HEK293 (cell line): ENCODE results near the gene ACTG1.

Experiments used
- CTCF ChIA-PET: fragments of 350-600 bp; formaldehyde crosslinking; extraction: SDS; loops from one replicate; lab custom pipeline; 2021; ENCODE audit warnings: antibody characterized with exemption; lab: Yijun Ruan, JAX
- POLR2A ChIA-PET: fragments of 300-600 bp; formaldehyde crosslinking; extraction: SDS; loops from one replicate; lab custom pipeline; 2020; ENCODE audit warnings: antibody characterized with exemption, inconsistent platforms; lab: Yijun Ruan, JAX
- H3K27ac ChIP-seq: fragments of 200-500 bp; sonication (Bioruptor generic); 2 replicates; pipeline ENCODE4 v1.5.1; 2014; ENCODE audit warnings: low read depth, low read length, control low read depth, inconsistent platforms; ENCODE audit errors: extremely low read depth
- H3K36me3 ChIP-seq, 2 experiments: fragments of 200-500 bp in 1 of 2; sonication (Bioruptor generic) in 1 of 2; 1 replicate in 1 of 2; 2 replicates in 1 of 2; pipeline ENCODE4 v1.5.1; 2014 to 2017; ENCODE audit warnings: inconsistent platforms in 2 of 2, low read length in 2 of 2; ENCODE audit not compliant: control insufficient read depth in 2 of 2, insufficient read depth in 1 of 2
- H3K4me1 ChIP-seq: fragments of 200-500 bp; sonication (Bioruptor generic); 2 replicates; pipeline ENCODE4 v1.5.1; 2014; ENCODE audit warnings: mild to moderate bottlenecking, low read length, inconsistent platforms; ENCODE audit not compliant: control insufficient read depth, insufficient read depth
- H3K4me3 ChIP-seq: 2 replicates; pipeline ENCODE4 v1.5.1; 2011; ENCODE audit warnings: low read depth, mild to moderate bottlenecking, control low read depth, low read length, moderate library complexity
- H3K9me3 ChIP-seq: fragments of 200-500 bp; sonication (Bioruptor generic); 2 replicates; pipeline ENCODE4 v1.5.1; 2014; ENCODE audit warnings: low read depth, low read length, inconsistent platforms; ENCODE audit not compliant: control insufficient read depth, insufficient read depth
- GLIS1 ChIP-seq: fragments of 450-650 bp; formaldehyde crosslinking; IDR thresholded peaks from 2 replicates; pipeline ENCODE4 v1.5.1; 2016; ENCODE audit warnings: missing biosample characterization, missing genetic modification characterization
- PATZ1 ChIP-seq: fragments of 450-650 bp; formaldehyde crosslinking; IDR thresholded peaks from 2 replicates; pipeline ENCODE4 v1.5.1; 2016; ENCODE audit warnings: missing biosample characterization, missing genetic modification characterization
- PBX3 ChIP-seq: sonication (generic); formaldehyde crosslinking; IDR thresholded peaks from 2 replicates; pipeline ENCODE4 v1.8.1; 2022; ENCODE audit warnings: mild to moderate bottlenecking, moderate library complexity, missing genetic modification reagents
- PRDM2 ChIP-seq: fragments of 450-650 bp; formaldehyde crosslinking; IDR thresholded peaks from 2 replicates; pipeline ENCODE4 v1.5.1; 2016; ENCODE audit warnings: missing biosample characterization, missing genetic modification characterization, borderline replicate concordance
- ZBTB20 ChIP-seq: fragments of 450-650 bp; formaldehyde crosslinking; IDR thresholded peaks from 2 replicates; pipeline ENCODE4 v1.5.1; 2016; ENCODE audit warnings: missing biosample characterization, missing genetic modification characterization
- ZBTB8A ChIP-seq: fragments of 450-650 bp; formaldehyde crosslinking; IDR thresholded peaks from 2 replicates; pipeline ENCODE4 v1.5.1; 2016; ENCODE audit warnings: missing biosample characterization, missing genetic modification characterization
- ZNF112 ChIP-seq: fragments of 450-650 bp; formaldehyde crosslinking; IDR thresholded peaks from 2 replicates; pipeline ENCODE4 v1.5.0; 2017; ENCODE audit warnings: missing biosample characterization, missing genetic modification characterization
- ZNF24 ChIP-seq: fragments of 450-650 bp; formaldehyde crosslinking; IDR thresholded peaks from 2 replicates; pipeline ENCODE4 v1.5.1; 2016; ENCODE audit warnings: missing biosample characterization, missing genetic modification characterization
- ZNF248 ChIP-seq: fragments of 450-650 bp; formaldehyde crosslinking; IDR thresholded peaks from 2 replicates; pipeline ENCODE4 v1.5.1; 2017; ENCODE audit warnings: missing biosample characterization, missing genetic modification characterization
- ZNF280C ChIP-seq: fragments of 450-650 bp; formaldehyde crosslinking; IDR thresholded peaks from 2 replicates; pipeline ENCODE4 v1.5.1; 2016; ENCODE audit warnings: missing biosample characterization, missing genetic modification characterization
- ZNF350 ChIP-seq: fragments of 450-650 bp; formaldehyde crosslinking; IDR thresholded peaks from 2 replicates; pipeline ENCODE4 v1.5.0; 2017; ENCODE audit warnings: missing biosample characterization, mild to moderate bottlenecking, missing genetic modification characterization
- ZNF544 ChIP-seq: fragments of 450-650 bp; formaldehyde crosslinking; IDR thresholded peaks from 2 replicates; pipeline ENCODE4 v1.5.0; 2017; ENCODE audit warnings: missing biosample characterization, missing genetic modification characterization
- ZNF571 ChIP-seq: fragments of 450-650 bp; formaldehyde crosslinking; IDR thresholded peaks from 2 replicates; pipeline ENCODE4 v1.5.0; 2017; ENCODE audit warnings: missing biosample characterization, missing genetic modification characterization
- ZNF600 ChIP-seq: fragments of 450-650 bp; formaldehyde crosslinking; IDR thresholded peaks from 2 replicates; pipeline ENCODE4 v1.5.1; 2016; ENCODE audit warnings: missing biosample characterization, missing genetic modification characterization
- ZNF692 ChIP-seq: fragments of 450-650 bp; formaldehyde crosslinking; IDR thresholded peaks from 2 replicates; pipeline ENCODE4 v1.5.1; 2016; ENCODE audit warnings: missing biosample characterization, missing genetic modification characterization
- ZNF777 ChIP-seq: fragments of 450-650 bp; formaldehyde crosslinking; IDR thresholded peaks from 2 replicates; pipeline ENCODE4 v1.5.1; 2017; ENCODE audit warnings: missing biosample characterization, missing genetic modification characterization, borderline replicate concordance
- ZSCAN5A ChIP-seq: fragments of 450-650 bp; formaldehyde crosslinking; IDR thresholded peaks from 2 replicates; pipeline ENCODE4 v1.5.1; 2016; ENCODE audit warnings: missing biosample characterization, missing genetic modification characterization

The ACTG1 gene

GRCh38 chr17:81489998-81490992 is 22.3 kb downstream of the ACTG1 start (continued):
- no peak for TF ChIP-seq ZNF544 (tag by site-specific recombination)
- TF ChIP-seq ZNF24 (tag by site-specific recombination) = no peak
- peak; percentile 83 for TF ChIP-seq GLIS1
- TF ChIP-seq ZNF571 (tag by site-specific recombination) = no peak
- TF ChIP-seq ZBTB20 (tag by site-specific recombination) = peak; percentile 62
- TF ChIP-seq, all 188 proteins: peak for 6

- CTCF ChIA-PET = interaction anchor here (0.6 to 3.2 kb wide), 4 partner anchors 49 to 259 kb away, joined by 3 to 10 read pairs (median 4); no protein-coding TSS in a partner anchor
- Histone ChIP-seq H3K4me3 (no peak overlapping the region), H3K27ac (no peak overlapping the region)
- TF ChIP-seq PBX3 (CRISPR knock-in tag) (no peak), ZNF692 (tag by site-specific recombination) (no peak), ZNF280C (tag by site-specific recombination) (no peak), PATZ1 (tag by site-specific recombination) (no peak; the same call in 1 of the 2 replicates), ZBTB8A (tag by site-specific recombination) (peak; percentile 22), ZNF600 (peak; percentile 48; the same call in 1 of the 2 replicates), ZNF350 (tag by site-specific recombination) (no peak), ZSCAN5A (tag by site-specific recombination) (no peak), ZNF777 (tag by site-specific recombination) (no peak), ZNF248 (tag by site-specific recombination) (no peak), PRDM2 (tag by site-specific recombination) (no peak), ZNF112 (no peak)
Measured at GRCh38 chr17:81489012-81489997, 23.3 kb downstream of the ACTG1 start.

More at GRCh38 chr17:81489012-81489997, 23.3 kb downstream of the ACTG1 start:
- peaks cover 11% of the 10 kb centered on the region for H3K4me1 ChIP-seq
- H3K9me3 ChIP-seq = no peaks in the 10 kb centered on the region
- no peaks in the 10 kb centered on the region for H3K36me3 ChIP-seq
- POLR2A ChIA-PET = interaction anchor here (0.7 to 4.1 kb wide), 8 partner anchors 16 to 257 kb away, joined by 3 to 27 read pairs (median 6); partner anchors contain the start of genes ACTG1, BAHCC1 and FAAP100
